Right hindlimb (tissue), 1 donor: ENCODE data around the gene MAP4K3.
"Not testable (repeated sequence)": the region's sequence is repeated elsewhere in the genome, so short reads cannot be mapped to it uniquely, and the experiment has no call there.

Source experiments
- DNase-seq: peaks from one replicate; pipeline ENCODE4 v3.0.0-alpha.2; 2018

MAP4K3 gene

DNA sequence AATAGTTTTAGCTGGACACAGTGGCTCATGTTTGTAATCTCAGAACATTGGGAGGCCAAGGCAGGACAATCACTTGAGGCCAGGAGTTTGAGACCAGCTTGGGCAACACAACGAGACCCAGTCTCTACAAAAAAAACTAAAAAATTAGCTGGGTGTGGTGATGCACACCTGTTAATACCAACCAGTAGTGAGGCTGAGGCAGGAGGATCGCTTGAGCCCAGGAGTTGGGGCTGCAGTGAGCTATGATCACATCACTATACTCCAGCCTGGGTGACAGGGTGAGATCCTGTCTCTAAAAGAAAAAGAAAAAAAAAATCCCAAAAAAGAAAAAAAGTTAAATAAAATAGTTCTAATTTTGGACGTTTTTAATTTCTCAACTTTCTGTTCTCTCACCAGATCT, 68.7 kb downstream of the MAP4K3 start:
- no peak for DNase-seq

DNA sequence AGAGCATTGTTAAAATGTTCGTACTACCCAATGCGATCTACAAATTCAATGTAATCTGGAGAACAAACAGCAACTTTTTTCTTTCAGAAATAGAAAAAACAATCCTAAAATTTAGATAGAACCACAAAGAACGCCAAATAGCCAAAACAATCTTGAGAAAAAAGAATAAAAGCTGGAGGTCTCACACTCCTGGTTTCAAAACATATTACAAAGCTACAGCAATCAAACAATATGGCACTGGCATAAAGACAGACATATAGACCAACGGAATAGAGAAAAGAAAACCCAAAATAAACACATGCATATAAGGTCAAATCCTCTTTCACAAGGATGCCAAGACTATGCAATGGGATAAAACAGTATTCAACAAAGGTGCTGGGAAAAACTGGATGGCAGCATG, 74.5 kb downstream of the MAP4K3 start:
- no peak for DNase-seq

DNA sequence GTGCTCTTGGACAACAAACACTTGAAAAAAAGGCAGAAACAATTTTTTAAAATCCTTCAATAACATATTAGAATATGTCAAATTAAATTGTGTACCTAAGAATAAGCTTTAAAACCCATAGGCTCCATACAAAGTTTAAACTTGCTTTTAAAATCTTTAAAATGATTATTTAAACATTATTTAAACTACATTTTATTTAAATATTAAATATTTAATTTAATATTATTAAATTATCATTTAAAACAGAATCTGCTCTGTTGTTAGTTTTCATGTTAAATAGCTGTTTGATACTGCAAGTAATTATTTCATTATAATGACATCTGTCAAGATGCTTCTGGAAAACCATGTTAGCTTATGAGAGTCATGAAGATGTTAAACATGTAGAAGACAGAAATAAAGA, 75.6 kb downstream of the MAP4K3 start:
- DNase-seq, result no peak

DNA sequence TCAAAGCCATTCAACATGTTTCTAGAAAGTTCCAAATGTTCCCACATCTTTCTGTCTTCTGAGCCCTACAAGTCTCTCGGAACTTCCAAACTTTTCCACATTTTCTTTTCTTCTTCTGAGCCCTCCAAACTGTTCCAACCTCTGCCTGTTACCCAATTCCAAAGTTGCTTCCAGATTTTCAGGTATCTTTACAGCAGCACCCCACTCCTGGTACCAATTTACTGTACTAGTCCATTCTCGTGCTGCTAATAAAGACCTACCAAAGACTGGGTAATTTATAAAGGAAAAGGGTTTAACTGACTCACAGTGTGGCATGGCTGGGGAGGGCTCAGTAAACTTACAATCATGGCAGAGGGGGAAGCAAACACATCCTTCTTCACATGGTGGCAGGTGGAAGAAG, 76.7 kb downstream of the MAP4K3 start:
- DNase-seq, result not testable (repeated sequence)

DNA sequence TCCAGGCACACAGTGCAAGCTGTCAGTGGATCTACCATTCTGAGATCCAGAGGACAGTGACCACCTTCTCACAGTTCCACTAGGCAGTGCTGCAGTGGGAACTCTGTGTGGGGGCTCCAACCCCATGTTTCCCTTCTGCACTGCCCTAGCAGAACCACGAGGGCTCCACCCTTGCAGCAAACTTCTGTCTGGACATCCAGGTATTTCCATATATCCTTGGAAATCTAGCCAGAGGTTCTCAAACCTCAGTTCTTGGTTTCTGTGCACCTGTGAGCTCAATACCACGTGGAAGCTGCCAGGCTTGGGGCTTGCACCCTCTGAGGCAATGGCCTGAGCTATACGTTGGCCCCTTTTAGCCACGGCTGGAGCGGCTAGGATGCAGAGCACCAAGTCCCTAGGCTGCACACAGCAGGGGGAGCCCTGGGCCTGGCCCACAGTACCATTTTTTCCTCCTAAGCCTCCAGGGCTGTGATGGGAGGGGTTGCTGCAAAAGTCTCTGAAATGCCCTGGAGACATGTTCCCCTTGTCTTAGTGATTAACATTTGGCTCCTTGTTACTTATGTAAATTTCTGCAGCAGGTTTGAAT, 77.5 kb downstream of the MAP4K3 start:
- no peak for DNase-seq

DNA sequence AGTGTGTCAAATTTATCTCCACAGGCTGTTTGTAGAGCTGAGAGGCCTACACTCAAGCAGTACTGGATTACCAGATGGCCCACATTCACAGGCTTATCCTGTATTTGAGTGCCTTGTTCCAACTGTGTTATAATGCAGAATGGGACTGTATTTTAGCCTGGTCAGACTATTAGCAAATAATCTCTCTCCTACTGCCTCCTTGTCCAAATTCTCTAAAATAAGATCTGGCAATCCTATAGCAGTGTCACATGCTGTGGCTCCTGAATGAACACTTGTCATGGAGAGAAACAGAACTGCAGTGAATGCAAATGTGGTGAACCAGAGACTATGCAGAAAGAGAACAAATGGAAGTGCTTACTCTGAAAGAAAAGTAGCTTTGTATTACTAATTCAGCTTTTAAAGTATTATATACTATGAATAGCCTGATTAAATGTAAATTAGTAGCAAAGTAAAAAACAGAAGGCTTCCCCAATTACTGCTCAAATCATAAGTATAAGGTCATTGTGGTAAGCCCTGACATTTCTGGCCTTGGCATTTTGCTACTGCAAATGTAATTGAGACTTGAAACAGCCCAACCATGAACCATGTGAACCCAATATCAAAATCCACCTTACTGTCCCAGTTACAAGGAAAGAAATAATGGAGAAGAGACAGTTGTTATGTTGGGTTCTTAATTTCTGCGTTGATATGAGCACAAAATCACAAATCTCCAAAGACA, 80.0 kb downstream of the MAP4K3 start:
- DNase-seq, result no peak

DNA sequence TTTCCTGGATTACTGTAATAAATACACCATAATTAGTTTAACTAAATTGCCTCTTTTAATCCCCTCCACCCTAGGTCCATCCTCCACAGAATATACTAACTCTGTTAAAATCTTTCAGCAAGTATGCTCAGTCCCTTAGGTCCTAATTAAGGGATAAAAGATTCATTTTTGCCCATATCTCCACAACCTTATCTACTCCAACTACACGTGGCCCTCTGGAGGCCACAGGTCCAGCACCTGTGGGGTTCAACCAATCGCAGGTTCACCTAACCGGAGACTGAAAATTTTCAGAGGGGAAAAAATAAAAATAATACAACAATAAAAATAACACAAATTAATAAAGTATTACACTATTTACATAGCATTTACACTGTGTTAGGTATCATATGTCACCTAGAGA, 86.4 kb downstream of the MAP4K3 start:
- DNase-seq, result no peak

DNA sequence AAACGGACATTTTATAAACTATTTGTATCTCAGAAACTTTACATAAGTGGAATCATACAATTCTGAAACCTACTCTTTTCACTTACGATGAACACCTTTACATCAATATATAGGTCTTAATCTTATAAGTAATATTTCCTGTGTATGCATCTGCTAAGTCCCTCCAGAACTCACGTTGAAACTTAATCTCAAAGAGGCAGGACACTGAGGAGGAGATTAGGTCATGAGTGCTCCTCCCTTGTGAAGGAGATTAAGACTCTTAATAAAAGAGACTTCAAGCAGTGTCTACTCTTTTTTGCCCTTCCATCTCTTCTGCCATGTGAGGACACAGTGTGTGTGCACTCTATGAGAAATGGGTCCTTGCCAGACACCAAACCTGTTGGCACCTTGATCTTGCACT, 98.6 kb downstream of the MAP4K3 start:
- DNase-seq, result no peak

DNA sequence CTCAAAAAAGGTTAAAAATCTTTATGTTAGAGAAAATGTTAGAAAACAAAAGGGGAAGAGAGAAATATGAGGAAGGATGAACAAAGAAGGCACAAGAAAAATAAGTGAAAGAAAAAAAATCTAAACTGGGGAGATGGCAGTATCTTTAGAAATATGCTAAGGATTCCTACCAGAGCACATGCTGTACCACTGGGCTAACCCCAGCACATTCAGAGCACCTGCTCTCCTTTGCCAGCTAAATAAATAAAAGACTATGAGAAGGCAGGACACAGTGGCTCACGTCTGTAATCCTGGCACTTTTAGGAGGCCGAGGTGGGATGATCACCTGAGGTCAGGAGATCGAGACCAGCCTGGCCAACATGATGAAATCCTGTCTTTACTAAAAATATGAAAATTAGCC, 101.2 kb downstream of the MAP4K3 start:
- no peak for DNase-seq

DNA sequence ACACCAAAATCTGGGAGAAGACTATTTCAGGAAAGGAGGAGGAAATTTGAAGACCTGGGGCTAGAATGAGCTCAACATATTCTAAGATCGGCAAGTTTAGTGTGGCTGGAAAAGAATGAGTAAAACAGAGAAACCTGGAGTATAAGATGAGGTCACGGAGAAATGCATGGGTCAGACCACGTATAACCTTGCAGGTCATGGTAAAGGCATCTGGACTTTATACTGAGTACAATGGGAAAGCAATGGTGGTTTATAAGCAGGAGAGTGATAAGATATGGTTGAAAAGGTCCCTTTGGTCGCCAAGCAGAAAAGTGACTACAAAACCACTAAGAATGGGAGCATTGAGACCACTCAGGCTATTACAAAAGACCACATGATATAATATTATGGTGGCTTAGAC, 102.1 kb downstream of the MAP4K3 start:
- DNase-seq, result no peak

DNA sequence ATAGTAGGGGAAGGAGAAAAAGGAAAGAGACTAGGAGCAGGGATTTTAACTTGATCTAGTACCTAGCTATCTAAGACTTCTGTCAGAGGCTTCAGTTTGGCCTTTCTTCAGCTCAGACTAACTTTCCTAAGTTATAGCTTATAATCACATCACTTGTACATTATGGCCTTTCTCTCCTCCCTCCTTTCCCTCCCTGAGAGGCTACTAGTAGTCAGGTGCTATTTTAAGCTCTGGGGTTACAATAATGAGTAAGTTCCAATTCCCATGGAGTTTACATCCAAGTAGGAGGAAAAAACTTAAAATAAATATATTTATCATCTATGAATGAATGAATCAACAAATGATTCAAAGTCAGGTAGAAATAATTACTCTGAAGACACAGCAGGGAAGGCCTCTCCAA, 102.6 kb downstream of the MAP4K3 start:
- DNase-seq, result no peak

DNA sequence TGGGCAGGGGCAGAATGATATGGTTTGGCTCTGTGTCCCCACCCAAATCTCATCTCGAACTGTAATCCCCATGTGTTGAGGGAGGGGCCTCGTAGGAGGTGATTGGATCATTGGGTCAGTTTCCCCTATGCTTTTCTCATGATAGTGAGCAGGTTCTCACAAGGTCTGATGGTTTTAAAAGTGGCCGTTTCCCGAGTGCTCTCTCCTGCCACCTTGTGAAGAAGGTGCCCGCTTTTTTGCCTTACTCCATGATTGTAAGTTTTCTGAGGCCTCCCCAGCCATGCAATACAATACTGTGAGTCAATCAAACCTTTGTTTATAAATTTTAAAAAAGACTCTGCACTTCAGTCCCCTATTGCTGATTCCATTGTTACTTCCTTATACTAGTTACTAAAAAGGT, 110.4 kb downstream of the MAP4K3 start:
- DNase-seq, result no peak

DNA sequence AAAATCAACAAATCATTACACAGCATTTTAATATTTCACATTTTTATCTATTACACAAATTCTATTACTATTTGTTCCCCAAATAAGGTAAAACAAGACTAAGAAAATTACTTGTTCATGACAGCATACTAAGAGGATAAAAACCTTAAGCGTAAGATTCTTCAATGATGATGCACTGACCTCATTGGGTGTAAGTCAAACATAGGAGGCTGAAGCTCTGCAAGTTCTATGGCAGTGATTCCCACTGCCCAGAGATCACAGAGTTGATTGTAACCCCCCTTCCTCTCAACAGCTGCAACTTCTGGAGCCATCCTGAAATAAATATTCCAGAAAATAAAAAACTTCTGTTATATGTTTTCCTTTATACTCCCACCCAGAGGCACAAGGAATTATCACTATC, 111.1 kb downstream of the MAP4K3 start:
- no peak for DNase-seq

DNA sequence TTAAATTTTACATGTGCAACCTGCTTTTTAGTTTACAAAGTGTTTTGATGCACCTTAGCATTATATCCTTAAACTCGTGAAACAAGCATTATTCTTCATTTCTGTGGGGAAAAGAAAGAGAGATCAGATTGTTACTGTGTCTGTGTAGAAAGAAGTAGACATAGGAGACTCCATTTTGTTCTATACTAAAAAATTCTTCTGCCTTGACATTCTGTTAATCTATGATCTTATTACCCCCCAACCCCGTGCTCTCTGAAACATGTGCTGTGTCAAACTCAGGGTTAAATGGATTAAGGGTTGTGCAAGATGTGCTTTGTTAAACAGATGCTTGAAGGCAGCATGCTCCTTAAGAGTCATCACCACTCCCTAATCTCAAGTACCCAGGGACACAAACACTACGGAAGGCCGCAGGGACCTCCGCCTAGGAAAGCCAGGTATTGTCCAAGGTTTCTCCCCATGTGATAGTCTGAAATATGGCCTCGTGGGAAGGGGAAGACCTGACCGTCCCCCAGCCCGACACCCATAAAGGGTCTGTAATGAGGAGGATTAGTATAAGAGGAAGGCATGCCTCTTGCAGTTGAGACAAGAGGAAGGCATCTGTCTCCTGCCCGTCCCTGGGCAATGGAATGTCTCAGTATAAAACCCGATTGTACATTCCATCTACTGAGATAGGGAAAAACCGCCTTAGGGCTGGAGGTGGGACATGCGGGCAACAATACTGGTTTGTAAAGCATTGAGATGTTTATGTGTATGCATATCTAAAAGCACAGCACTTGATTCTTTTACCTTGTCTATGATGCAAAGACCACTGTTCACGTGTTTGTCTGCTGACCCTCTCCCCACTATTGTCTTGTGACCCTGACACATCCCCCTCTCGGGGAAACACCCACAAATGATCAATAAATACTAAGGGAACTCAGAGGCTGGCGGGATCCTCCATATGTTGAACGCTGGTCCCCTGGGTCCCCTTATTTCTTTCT, 115.7 kb downstream of the MAP4K3 start:
- DNase-seq, result not testable (repeated sequence)

DNA sequence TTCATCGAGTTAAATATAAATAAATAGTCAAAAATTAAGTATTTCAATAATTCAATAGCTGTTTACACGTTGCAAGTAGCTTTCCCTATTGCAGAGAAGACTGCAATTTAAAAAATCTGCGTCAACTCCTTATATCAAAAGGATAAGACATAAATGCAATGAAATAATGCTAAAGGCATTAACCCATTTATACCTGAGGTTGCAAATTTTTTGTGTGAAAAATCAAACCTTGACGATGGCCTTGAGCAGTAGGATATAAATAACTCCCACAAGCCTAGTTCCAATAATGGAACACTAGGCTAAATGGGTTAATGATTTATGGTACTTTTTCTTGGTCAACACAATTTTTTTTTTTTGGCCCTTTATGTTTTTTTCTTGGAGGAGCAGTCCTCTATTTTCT, 116.9 kb downstream of the MAP4K3 start:
- DNase-seq, result no peak

DNA sequence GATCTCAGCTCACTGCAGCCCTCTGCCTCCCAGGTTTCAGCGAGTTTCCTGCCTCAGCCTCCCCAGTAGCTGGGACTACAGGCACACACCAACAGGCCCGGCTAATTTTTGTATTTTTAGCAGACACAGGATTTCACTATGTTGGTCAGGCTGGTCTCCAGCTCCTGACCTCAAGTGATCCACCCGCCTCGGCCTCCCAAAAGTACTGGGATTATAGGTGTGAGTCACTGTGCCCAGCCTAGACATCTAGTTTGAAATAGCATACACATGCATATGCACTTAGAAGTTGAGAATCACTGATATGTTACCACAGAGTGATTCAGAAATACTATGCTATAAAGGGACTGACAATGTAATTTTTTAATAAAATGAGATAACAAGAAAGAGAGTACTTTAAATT, 123.5 kb downstream of the MAP4K3 start:
- DNase-seq, result no peak

DNA sequence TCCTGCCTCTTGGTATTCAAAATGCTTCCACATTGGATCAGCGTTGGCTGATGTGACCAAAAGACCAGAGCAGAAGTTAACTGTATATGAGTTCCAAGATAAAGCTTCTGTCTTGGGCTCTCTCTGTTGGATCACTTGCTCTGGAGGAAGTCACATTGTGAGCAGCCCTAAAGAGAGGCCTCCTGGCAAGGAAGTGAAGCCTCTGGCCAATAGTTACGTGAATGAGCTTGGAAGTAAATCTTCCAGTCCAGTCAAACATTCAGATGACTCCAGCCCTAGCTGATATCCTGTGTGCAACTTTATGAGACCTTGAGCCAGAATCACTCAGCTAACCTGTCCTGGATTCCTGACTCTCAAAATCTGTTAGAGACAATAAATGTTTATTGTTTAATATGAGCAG, 125.6 kb downstream of the MAP4K3 start:
- DNase-seq, result no peak

DNA sequence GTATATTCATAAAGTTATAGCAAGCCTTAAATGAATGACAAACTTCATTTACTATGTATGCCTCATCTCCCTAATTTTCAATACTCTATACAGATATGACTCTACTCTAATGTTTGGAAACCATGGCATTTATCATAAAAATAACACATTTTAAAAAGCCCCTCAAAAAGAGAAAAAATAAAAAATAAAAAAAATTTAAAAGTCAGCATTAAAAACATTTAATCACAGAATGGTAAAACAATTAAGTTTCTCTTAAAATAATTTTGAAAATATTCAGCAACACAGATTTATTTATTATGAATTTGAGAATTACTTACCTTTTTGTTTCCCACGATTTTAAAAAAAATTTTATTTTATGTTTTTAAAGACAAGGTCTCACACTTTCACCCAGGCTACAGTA, 128.3 kb downstream of the MAP4K3 start:
- no peak for DNase-seq

DNA sequence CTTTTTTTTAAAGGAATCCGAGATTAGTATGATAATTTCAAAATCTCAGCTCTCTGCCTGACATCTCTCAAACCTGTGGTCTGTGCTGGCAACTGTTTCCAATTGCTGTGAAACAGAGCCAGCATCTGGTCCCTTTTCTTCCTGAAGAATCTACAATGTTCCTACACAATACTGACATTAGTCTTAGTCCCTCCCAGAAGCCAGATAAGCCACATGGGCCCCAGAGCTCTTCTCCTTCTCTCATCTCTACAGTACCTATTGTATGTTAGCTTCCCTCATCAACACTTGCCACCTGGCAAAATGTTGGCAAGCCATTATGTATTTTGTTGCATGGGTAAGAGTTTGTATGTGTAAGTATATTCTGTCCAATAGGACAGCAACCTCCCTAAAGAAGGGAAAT, 130.5 kb downstream of the MAP4K3 start:
- DNase-seq, result no peak

DNA sequence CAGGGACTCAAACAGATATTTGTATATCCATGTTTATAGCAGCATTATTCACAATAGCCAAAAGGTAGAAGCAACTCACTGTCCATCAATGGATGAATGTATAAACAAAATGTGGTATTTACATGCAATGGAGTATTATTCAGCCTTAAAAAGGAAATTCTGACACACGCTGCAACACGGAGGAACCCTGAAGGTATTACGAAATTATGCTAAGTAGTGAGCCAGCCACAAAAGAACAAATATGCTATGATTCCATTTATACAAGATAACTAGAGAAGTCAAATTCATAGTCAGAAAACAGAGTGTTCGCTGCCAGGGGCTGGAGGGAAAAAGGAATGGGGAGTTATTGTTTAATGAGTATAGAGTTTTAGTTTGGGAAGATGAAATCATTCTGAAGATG, 132.4 kb downstream of the MAP4K3 start:
- DNase-seq, result no peak

DNA sequence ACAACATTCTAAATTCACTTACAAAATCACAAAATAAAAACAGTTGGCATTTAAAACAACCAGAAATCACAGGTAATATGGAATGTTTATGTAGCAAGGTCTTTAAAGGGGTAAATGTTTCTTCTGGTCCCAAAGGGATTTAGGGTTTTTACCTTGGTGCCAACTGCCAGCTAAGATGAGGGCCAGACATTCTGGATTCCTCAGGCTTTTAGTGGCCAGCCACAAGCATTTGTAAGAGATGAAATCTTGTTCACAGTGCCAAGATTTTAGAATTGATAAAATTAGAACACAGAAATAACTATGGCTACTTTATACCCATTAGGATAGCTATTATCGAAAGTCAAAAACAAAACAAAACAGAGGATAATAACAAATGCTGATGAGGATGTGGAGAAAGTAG, 132.9 kb downstream of the MAP4K3 start:
- DNase-seq, result no peak

DNA sequence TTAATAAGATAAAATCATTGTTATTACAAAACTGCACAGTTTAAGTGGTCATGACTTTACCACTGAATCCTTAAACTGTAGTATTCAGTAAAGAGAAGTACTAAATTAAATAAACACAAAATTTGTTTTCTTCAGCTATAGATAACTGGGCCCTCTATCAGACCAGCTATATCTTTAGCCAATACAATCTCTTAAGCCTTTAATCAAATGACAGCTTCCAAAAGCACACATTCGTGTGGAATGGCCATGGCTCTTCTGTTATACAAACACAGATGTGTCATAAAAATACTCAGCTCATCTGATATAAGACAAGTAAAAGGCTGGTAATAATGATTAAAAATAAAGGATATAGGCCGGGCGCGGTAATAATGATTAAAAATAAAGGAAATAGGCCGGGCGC, 135.7 kb downstream of the MAP4K3 start:
- no peak for DNase-seq

DNA sequence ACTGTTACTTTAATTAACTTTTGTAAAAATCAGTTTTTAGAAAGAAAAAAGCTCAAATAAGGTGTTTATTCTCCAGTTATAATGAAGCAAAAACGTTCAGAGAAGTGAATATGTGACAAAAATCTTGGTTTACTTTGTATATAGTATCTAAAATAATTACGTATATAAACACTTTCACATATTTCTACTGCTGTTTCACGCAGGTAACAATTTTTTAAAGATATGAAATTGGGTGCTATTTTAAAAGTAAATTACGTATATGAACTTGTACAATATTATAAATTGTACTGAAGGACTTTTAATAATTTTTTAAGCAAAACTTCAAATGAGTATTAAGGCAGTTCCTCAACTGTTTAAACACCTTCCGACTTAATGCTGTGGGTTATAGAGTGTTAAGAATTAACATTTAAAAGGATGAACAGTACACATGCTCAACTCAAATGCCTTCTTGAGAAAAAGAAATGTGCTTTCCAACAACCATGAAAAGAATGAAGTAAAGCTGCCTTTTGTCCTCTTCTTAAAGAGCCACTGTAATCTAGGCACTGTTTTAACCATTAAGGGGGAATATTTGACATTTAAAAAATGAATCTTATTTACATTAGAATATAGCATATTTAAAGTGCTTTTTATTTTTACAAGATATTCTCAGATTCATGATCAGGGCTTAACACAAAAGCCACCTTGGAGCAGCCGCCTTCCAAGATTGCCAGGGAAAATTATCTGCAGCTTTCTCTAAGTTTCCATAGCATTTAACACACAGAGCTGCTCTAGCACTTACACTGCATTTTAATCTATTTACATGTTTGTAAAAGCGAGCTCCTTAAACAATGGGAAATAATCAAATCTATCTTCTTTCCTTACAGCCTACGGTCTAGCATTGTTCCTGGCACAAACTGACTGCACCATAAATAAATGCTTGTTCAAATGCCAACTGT, 136.8 kb downstream of the MAP4K3 start:
- DNase-seq, result no peak
